Glutamatergic neuron (in vitro differentiated cells): ENCODE measurements around the gene KIF1B. TPM values are rescaled to one million over a fixed set of nuclear protein-coding genes. Genes with fewer than 3 reads are reported as not detected.

Experiments
- DNase-seq: peaks from one replicate; pipeline ENCODE4 v3.0.0; 2022
- H3K27ac Mint-ChIP-seq: one replicate; pipeline ENCODE4 v1.8.0; 2020; ENCODE audit warnings: mild to moderate bottlenecking, mixed read lengths, inconsistent platforms; ENCODE audit not compliant: unreplicated experiment
- H3K27me3 Mint-ChIP-seq: one replicate; pipeline ENCODE4 v1.8.0; 2020; ENCODE audit warnings: mild to moderate bottlenecking, moderate library complexity, mixed read lengths, inconsistent platforms; ENCODE audit not compliant: unreplicated experiment
- H3K36me3 Mint-ChIP-seq: one replicate; pipeline ENCODE4 v1.8.0; 2020; ENCODE audit warnings: mild to moderate bottlenecking, mixed read lengths, inconsistent platforms; ENCODE audit not compliant: unreplicated experiment
- H3K4me1 Mint-ChIP-seq: one replicate; pipeline ENCODE4 v1.8.0; 2020; ENCODE audit warnings: mild to moderate bottlenecking, low read depth, mixed read lengths, inconsistent platforms; ENCODE audit not compliant: unreplicated experiment
- H3K4me3 Mint-ChIP-seq: one replicate; pipeline ENCODE4 v1.8.0; 2020; ENCODE audit warnings: mild to moderate bottlenecking, mixed read lengths, inconsistent platforms; ENCODE audit not compliant: unreplicated experiment
- H3K9me3 Mint-ChIP-seq: one replicate; pipeline ENCODE4 v1.8.0; 2020; ENCODE audit warnings: mild to moderate bottlenecking, moderate library complexity, mixed read lengths, inconsistent platforms; ENCODE audit not compliant: unreplicated experiment
- total RNA-seq: library from RNA; stranded (reverse); fragmentation: NEBNext Ultra II Directional; extraction: Animal tissue kit (Norgen Biotek cat#: 25700); gene quantifications from one replicate; pipeline ENCODE4 v1.2.1, GENCODE V29; 2021; ENCODE audit not compliant: unreplicated experiment
- TF ChIP-seq, protein P1 (sequence below): fragments of 200-600 bp; sonication (generic); IDR thresholded peaks from one replicate; pipeline ENCODE4 v1.5.0; 2021; ENCODE audit not compliant: partially characterized antibody, unreplicated experiment

Gene KIF1B
- total RNA-seq, 1 donor from 2014 or later: 261 TPM

DNA sequence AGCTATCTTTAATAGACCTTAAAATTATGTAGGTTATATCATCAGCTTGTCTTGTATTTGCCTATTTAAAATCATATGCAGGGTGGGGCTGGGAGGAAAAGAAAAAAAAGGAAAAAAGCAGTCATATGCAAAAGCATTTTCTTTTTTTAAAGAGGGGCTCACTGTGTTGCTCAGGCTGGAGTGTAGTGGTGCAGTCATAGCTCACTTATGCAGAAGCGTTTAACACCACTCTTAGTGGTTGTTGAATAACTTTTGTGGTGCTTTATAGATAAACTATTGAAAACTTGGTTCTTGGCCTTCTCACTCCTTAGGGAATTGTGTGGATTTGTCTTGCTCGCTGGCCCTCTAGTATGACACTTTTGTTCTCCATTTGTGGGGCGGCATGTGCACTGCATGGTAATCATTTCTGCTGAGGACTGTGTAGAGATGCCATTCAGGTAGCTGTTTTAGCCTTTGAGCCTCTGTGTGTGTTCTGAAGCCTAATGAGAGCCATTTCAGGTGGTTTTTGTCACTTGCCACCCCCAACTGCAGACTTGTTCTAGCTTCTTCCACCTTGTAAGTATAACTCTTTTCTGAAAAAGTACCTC lies 77.8 kb downstream of the KIF1B start:
- no peak overlapping the region for H3K4me3 Mint-ChIP-seq
- no peak for DNase-seq
- H3K4me1 Mint-ChIP-seq: peaks cover 5% of the 10 kb centered on the region
- H3K27ac Mint-ChIP-seq: no peak overlapping the region
- H3K9me3 Mint-ChIP-seq: no peaks in the 10 kb centered on the region
- TF ChIP-seq, protein P1, sequence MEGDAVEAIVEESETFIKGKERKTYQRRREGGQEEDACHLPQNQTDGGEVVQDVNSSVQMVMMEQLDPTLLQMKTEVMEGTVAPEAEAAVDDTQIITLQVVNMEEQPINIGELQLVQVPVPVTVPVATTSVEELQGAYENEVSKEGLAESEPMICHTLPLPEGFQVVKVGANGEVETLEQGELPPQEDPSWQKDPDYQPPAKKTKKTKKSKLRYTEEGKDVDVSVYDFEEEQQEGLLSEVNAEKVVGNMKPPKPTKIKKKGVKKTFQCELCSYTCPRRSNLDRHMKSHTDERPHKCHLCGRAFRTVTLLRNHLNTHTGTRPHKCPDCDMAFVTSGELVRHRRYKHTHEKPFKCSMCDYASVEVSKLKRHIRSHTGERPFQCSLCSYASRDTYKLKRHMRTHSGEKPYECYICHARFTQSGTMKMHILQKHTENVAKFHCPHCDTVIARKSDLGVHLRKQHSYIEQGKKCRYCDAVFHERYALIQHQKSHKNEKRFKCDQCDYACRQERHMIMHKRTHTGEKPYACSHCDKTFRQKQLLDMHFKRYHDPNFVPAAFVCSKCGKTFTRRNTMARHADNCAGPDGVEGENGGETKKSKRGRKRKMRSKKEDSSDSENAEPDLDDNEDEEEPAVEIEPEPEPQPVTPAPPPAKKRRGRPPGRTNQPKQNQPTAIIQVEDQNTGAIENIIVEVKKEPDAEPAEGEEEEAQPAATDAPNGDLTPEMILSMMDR: no peak
- H3K27me3 Mint-ChIP-seq: peaks cover 6% of the 10 kb centered on the region
- no peaks in the 10 kb centered on the region for H3K36me3 Mint-ChIP-seq

DNA sequence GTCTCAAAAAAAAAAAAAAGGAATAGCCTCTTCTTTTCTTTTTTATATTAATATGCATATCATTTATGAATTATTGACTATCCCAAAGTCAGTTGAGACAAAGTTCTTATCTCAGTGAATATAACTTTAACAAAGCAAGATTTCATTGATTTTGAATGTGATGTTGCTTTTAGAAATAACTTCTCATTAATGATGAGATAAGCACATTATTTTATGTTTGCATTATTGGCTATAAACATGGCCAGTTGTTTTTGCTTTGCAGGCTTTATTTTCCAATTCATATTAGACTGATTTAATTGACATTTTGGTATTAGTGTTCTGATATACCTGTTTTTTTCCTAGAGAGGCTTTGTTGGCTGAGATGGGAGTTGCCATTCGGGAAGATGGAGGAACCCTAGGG lies 81.3 kb downstream of the KIF1B start:
- Mint-ChIP-seq H3K36me3 (no peaks in the 10 kb centered on the region), H3K27ac (no peak overlapping the region)

DNA sequence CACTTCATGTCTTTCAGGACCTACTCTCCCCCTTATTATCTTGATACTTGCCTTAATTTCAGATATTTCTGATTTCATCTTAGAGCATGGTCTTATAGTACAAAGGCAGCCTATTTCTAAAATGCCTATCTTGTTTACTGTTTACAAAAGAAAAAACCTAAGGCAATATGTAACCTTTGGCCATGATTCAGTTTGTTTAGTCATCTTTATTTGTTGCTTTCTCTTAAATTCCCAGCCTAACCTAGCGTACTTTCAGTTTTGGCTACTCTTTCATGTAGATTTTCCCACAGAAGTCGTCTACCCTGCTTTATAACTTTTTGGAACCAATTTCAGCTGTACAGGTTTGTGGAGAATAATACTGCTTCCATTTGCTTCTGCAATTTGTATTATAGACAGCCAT lies 81.8 kb downstream of the KIF1B start:
- DNase-seq: no peak
- no peak overlapping the region for H3K27ac Mint-ChIP-seq
- H3K4me1 Mint-ChIP-seq: peaks cover 5% of the 10 kb centered on the region
- H3K9me3 Mint-ChIP-seq: no peaks in the 10 kb centered on the region
- H3K36me3 Mint-ChIP-seq: no peaks in the 10 kb centered on the region
- peaks cover 6% of the 10 kb centered on the region for H3K27me3 Mint-ChIP-seq
- TF ChIP-seq, protein P1: no peak
- H3K4me3 Mint-ChIP-seq: no peak overlapping the region

More for the DNA sequence above, 81.3 kb downstream of the KIF1B start:
- Mint-ChIP-seq H3K9me3 (no peaks in the 10 kb centered on the region), H3K4me3 (no peak overlapping the region), H3K4me1 (peaks cover 5% of the 10 kb centered on the region), H3K27me3 (peaks cover 6% of the 10 kb centered on the region)
- TF ChIP-seq, protein P1: no peak
- DNase-seq: no peak

DNA sequence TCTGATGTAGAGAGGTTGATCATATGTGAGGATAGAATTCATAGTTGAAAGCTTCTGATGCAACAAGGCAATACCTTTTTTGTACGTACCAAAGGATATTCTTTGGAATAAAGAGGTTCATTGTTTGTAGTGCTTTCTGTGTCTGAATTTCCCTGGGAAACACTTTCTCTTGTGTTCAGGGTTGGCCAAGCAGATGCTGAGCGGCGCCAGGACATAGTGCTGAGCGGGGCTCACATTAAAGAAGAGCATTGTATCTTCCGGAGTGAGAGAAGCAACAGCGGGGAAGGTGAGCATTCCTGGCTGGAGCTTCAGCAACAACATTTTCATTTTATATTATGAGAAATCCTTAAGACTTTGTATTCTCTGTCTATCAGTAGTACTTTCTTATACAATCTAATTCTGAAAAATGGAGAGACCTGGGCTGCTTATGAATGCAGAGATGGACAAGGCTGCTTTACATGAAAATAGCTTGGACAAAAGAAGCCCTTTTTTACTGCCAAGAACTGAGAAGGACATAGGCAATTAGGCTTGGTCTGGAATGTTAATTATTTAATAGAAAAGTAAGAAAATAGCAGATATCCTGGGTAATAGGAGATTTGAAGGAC lies 85.2 kb downstream of the KIF1B start:
- H3K27me3 Mint-ChIP-seq: no peaks in the 10 kb centered on the region
- H3K36me3 Mint-ChIP-seq: no peaks in the 10 kb centered on the region
- no peak for DNase-seq
- H3K9me3 Mint-ChIP-seq: peaks cover 1% of the 10 kb centered on the region
- H3K4me1 Mint-ChIP-seq: no peaks in the 10 kb centered on the region
- TF ChIP-seq, protein P1: no peak
- H3K4me3 Mint-ChIP-seq: no peak overlapping the region
- H3K27ac Mint-ChIP-seq: no peak overlapping the region

DNA sequence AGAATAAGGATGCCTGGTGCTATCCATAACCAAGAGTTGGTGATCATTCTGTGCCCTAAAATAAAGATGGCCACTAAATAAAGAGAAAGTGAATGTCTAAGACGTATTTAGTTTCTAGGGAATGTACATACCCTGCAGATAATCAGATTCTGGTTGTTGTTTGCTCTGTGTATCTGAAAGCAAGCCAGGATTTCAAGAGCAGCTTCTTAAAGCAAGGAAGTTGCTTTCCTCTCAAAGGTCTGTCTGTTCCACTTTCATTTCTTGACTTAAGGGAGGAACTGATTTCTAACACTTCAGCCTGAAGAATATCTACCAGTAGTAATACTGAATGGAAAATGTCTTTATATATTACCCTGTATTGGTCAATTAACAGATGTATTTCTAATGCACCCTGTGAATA lies 88.8 kb downstream of the KIF1B start:
- TF ChIP-seq, protein P1: no peak
- H3K9me3 Mint-ChIP-seq: peaks cover 1% of the 10 kb centered on the region
- H3K27me3 Mint-ChIP-seq: peaks cover 6% of the 10 kb centered on the region
- no peak for DNase-seq
- H3K36me3 Mint-ChIP-seq: peaks cover 9% of the 10 kb centered on the region
- H3K4me1 Mint-ChIP-seq: peaks cover 4% of the 10 kb centered on the region
- no peak overlapping the region for H3K4me3 Mint-ChIP-seq
- H3K27ac Mint-ChIP-seq: no peak overlapping the region
